KOPT-K1 (cell line): ENCODE measurements around the gene RNF223.
"Not testable (repeated sequence)": the region's sequence is repeated elsewhere in the genome, so short reads cannot be mapped to it uniquely, and the experiment has no call there.

Experiments used
- H3K27ac ChIP-seq: fragments of 200-600 bp; sonication (generic); 2 replicates; pipeline ENCODE4 v1.5.1; 2016; ENCODE audit warnings: antibody characterized with exemption, mild to moderate bottlenecking, low read depth, low read length; ENCODE audit not compliant: poor library complexity, severe bottlenecking
- H3K36me3 ChIP-seq: fragments of 200-600 bp; sonication (generic); 2 replicates; pipeline ENCODE4 v1.5.1; 2017; ENCODE audit warnings: antibody characterized with exemption, mild to moderate bottlenecking, low read length, moderate library complexity; ENCODE audit not compliant: insufficient read depth
- H3K9me3 ChIP-seq: fragments of 200-600 bp; sonication (generic); 2 replicates; pipeline ENCODE4 v1.5.1; 2017; ENCODE audit warnings: antibody characterized with exemption, low read length, mild to moderate bottlenecking; ENCODE audit not compliant: insufficient read depth, poor library complexity, severe bottlenecking

The RNF223 gene

DNA sequence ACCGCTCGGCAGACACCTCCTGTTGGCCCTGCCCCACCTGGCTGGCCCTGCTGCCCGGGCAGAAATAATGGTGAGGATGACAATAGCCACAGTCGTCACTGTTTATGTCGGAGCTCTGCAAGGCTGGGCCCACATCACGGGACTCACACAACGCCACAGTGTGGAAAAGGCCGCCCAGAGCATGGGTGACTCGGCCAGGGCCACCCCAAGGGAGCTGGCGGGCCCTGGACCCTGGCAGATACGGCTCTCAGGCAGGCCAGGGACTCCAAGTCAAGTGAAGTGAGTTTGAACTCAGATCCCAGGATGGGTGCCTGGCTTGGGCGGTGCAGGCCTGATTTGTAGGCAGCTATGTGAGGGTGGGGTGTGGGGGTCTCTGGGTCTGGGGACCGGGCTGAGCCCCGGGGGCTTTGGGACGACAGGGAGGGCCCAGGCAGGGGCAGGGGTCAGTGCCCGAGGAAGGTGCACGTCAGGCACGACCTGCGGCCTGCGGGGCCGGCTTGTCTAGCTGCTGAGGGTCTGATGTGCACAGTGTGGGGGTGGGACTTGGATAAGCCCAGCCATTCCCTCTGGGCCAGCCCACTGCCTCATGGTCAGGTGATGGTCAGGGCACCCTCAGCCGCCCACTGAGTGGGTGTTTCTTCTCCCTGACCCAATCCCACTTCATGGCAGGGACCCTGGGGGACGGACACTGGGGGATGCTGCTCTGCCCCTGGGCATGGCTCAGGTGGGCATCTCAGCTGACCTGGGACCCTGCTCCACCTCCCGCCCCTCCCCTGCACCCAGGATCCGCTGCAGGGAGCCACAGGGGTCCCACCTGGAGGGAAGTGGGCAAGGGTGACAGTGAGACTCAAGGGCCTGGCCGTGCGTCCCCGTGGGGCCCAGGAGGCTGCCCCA, 1.0 kb downstream of the RNF223 start:
- H3K36me3 ChIP-seq, result no peaks in the 10 kb centered on the region
- H3K27ac ChIP-seq, result no peak overlapping the region
- H3K9me3 ChIP-seq, result no peaks in the 10 kb centered on the region

DNA sequence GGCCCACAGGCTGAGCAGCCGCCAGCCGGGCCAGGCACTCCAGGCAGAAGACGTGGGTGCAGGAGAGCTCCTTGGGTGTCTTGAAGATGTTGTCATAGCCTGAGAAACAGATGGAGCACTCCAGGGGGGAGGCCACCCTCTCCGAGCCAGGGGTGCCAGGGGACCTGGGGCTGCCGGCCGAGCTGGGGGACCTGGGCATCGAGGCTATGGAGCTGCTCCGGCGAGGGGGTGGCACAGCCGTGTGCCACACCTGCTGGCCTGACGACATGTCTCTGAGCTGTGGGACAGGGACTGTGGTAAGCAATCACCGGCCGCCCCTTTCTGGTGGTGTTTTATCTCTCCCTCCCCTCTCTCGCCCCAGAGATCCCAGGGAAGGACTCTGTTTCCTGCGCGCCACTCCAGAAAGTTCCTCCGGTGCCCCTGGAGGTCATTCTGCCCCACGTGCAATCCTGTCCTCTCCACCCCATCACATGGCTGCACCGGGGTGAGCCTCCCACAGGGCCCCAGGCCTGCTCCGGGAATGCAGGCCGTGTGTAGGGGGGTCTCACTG, 1.7 kb downstream of the RNF223 start:
- no peaks in the 10 kb centered on the region for H3K9me3 ChIP-seq
- no peak overlapping the region for H3K27ac ChIP-seq
- no peaks in the 10 kb centered on the region for H3K36me3 ChIP-seq

DNA sequence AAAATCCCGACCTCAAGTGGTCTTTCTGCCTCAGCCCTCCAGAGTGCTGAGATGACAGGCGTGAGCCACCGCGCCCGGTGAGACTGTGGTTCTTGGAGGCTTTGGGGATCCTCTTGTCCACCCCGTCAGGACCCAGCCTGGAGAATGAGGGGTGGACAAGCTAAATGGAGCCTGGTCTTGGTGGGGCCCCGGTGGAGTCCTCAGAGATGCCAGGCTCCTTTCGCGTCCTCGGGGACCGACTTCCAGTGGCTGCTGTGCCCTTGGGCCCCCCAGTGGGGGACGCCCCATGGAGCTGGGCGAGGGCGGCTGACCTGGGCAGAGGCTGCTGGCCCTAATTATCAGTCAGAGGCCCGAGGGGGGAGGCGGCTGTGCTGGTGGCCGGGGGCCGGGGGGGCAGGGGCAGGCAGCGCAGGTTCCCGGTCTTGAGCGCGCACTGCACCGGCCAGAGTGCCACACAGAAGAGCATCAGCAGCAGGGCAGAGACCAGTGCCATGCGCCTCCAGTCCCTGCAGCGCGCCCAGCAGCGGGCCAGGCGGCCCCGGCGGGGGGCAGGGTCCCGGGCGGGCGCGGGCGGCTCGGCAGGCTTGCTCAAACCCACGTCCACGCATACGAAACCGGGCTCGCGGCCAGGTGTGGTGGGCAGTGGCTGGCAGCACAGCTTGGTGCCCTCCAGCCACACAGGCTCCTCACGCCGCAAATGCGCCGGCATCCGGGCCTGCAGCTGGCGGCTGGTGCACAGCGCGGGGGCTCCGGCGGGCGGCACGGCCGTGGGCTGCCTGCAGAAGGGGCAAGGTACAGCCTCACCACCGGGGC, 2.4 kb downstream of the RNF223 start:
- H3K27ac ChIP-seq, result no peak overlapping the region
- H3K9me3 ChIP-seq, result no peaks in the 10 kb centered on the region

DNA sequence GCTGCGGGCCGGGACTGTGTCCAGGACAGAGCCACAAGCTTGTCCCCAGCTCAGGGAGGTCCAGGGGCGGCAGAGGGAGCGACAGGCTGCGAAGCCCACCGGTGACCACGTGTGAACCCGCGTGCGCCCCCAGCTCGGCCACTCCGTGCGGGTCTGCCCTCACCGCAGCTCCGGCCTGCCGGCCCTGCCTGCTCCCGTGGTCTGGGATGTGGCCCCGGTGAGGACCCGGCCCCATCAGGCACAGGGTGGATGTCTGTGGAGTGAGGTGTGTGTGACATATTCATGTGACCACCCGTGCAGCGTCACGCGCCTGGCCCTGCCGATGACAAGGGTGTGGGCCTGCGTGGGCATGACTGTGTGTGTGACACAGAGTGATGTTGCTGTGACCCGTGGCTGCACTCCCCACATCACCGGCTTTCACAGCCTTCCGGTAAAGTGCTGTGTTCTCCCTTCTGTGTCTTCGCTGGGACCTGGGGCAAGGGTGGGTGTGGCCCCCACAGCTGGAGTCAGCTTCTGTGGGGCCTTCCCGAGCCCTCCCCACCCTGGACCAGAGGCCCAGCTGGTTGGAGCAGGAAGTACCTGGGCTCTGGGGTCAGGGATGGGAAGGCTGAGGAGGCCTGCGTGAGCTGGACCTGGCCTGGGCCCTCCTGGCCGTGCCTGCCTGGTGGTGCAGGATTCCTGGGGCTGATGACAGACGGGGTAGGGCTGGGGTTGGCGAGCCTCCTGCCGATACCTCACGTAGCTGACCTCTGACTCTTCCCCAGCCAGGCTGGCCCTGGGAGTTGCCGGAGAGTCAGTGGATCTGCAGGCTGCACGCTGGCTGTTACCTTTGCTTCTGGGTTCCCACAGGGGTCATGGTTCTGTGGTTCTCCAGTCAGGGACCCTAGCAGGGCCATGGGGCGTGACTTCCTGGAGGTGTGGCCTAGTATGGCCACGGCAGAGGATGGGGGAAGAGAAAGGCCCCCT, 4.1 kb downstream of the RNF223 start:
- Histone ChIP-seq H3K27ac (no peak overlapping the region), H3K9me3 (no peaks in the 10 kb centered on the region)

More for the DNA sequence above, 2.4 kb downstream of the RNF223 start:
- H3K36me3 ChIP-seq, result no peaks in the 10 kb centered on the region

DNA sequence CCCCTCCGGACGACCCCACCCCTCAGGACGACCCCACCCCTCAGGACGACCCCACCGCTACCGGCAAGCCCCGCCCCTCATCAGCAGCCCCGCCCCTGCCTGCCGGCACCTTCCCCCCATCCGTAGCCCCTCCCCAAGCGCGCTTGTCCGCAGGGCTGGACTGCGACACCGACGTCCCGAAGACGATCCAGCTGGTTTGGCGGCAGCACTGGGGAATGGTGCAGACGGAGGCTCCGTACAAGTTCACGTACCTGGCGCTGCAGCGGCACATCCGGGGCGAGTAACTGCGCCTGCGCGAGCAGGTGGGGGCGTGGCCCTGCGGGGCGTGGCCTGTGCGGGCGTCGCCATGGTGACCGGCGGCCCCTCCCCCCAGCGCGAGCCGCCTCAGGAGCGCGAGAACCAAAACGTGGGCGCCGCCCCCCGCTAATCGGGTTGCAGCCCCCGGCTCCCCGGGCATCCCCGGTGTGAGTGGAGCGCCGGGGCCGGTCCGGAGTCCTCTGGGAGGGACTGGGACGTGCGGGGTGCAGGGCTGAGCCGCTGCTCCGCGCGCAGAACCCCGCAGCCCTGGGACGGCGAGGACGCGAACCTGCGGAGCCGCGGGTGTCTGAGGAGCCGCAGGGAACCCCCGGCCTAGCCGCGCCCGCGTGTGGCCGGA, 4.9 kb downstream of the RNF223 start:
- no peaks in the 10 kb centered on the region for H3K9me3 ChIP-seq
- no peak overlapping the region for H3K27ac ChIP-seq
- H3K36me3 ChIP-seq, result no peaks in the 10 kb centered on the region

More for the DNA sequence above, 4.1 kb downstream of the RNF223 start:
- H3K36me3 ChIP-seq, result no peaks in the 10 kb centered on the region

DNA sequence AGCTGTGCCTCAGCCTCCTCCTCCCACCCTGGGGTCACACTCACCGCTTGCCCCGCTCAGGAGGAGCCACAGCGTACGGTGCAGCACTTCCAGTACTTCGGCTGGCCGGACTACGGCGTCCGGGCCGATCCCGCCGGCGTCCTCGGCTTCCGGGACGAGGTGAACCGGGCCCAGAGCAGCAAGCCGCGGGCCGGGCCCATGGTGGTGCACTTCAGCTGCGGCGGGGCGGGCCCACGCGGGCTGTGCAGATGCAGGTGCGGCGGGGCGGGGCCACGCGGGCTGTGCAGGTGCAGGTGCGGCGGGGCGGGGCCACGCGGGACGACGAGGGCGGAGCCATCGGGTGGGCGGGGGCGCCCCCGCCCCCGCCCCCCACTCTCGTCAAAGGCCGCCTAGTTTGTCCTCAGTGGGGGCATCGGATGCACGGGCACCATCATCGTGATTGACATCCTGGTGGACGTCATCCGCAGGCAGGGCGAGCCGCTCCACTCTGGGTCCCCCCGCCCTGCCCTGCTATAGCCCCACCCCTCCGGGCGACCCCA, 5.5 kb downstream of the RNF223 start:
- no peaks in the 10 kb centered on the region for H3K9me3 ChIP-seq
- no peaks in the 10 kb centered on the region for H3K36me3 ChIP-seq
- H3K27ac ChIP-seq, result no peak overlapping the region

DNA sequence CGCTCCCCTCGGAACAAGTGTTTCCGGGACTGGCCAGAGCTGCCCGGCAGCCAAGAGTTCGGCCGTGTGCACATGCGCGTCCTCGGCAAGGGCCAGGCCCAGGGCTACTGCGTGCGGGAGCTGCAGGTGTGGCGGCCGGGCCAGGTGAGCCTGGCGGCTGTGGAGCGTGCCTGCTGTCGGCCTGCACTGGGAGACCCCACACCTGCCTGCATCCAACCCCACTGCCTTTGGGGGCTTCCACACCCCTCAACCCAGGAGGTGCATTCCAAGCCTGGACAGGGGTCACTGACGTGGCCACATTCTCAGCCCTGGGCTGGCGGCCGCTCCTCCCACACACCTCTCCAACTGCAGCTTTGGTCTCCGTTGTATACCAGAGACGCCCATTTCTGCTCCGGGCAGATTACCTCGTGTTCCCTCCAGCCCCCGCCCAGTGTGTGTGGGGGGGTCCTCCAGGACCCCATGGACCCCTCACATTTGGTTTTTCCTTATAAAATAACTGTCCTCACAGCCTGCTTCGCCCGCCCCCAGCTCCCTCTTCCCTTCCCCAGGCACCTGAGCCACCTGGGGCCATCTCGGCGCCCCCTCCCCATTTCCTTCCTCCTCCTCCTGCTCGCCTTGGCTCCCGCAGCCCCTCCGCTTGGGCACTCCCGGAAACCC, 6.1 kb downstream of the RNF223 start:
- Histone ChIP-seq H3K9me3 (no peaks in the 10 kb centered on the region), H3K36me3 (no peaks in the 10 kb centered on the region), H3K27ac (no peak overlapping the region)

DNA sequence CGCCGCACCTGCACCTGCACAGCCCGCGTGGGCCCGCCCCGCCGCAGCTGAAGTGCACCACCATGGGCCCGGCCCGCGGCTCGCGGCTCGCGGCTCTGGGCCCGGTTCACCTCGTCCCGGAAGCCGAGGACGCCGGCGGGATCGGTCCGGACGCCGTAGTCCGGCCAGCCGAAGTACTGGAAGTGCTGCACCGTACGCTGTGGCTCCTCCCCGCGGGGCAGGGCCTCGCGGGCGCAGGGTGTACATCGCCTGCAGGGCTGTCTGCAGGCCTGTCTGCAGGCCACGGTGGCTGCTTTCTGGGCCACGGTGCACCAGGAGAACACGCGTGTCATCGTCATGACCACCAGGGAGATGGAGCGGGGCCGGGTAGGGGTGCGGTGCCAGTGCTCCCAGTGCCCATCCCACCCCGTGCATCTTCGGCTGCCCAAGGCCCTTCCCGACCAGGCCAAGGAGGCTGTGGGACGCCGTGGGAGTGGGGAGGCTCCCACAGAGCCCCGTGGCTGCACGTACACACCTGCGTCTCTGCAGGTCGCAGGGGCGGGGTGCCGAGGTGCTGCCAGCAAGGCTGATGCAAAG, 6.7 kb downstream of the RNF223 start:
- Histone ChIP-seq H3K9me3 (no peaks in the 10 kb centered on the region), H3K36me3 (no peaks in the 10 kb centered on the region), H3K27ac (no peak overlapping the region)

DNA sequence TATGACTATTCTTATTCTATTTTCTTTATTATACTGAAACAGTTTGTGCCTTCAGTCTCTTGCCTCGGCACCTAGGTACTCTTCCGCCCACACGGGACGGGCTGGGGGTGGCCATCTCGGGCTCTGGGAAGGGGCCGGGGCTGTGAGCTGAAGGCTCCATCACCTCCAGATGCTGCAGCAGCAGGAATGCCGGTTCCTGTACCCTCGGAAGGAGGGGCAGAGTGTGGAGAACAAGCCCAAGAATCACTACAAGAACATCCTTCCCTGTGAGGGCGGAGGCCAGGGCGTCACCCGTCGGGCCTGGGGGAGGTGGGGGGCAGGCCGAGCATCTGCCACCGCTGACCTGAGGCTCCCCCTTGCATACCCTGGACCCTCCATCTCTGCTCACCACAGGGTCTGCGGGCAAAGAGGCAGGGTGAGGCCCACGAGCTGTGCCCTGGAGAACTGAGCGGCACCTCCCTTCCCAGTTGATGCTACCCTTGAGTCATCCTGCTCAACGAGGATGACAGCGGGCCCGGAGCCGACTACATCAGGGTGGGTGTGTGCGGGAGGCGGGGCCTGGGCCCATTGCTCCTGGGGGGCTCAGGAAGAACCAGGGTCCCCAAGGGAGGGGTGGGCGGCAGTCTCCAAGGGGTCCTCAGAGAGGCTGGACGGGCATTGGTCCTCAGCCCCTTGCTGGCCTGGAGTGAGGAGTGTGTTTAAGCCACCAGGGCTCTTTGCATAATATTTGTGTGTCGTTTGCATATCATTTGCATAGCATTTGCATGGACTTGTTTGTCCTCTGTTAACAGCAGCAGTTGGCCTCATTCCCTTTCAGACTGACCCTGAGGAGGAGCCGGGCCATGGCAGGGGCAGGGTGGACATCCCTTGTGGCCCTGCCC, 7.5 kb downstream of the RNF223 start:
- Histone ChIP-seq H3K27ac (no peak overlapping the region), H3K9me3 (no peaks in the 10 kb centered on the region), H3K36me3 (no peaks in the 10 kb centered on the region)

DNA sequence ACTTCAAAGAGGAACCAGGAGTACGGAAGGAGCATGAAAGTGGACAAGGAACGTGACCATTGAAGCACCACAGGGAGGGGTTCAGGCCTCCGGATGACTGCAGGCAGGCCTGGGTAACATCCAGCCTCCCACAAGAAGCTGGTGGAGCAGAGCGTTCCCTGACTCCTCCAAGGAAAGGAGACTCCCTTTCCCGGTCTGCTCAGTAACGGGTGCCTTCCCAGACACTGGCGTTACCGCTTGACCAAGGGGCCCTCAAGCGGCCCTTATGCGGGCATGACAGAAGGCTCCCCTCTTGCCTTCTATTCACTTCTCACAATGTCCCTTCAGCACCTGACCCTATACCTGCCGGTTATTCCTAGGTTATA, 8.2 kb downstream of the RNF223 start:
- H3K27ac ChIP-seq, H3K9me3 ChIP-seq, H3K36me3 ChIP-seq: not testable (repeated sequence)

DNA sequence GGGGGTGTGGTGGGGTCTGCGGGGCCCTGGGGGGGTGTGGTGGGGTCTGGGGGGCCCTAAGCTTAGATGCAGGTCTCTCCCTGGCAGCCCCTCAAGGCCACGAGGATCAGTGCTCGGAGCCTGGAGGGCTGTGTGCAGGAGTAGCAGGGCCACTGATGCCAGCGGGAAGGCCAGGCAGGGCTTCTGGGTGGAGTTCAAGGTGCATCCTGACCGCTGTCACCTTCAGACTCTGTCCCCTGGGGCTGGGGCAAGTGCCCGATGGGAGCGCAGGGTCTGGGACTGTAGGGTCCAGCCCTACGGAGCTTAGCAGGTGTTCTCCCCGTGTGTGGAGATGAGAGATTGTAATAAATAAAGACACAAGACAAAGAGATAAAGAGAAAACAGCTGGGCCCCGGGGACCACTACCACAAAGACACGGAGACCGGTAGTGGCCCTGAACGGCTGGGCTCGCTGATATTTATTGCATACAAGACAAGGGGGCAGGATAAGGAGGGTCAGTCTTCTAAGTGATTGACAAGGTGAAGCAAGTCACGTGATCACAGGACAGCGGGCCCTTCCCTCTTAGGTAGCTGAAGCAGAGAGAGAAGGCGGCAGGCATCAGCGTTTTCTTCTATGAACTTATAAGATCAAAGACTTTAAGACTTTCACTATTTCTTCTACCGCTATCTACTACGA, 8.7 kb downstream of the RNF223 start:
- H3K27ac ChIP-seq, result no peak overlapping the region
- H3K9me3 ChIP-seq, result no peaks in the 10 kb centered on the region
- H3K36me3 ChIP-seq, result no peaks in the 10 kb centered on the region
